Sigmoid colon (tissue), 7 donors: ENCODE data around the gene ZNF716. TPM values are rescaled to one million over a fixed set of nuclear protein-coding genes. Genes with fewer than 3 reads are reported as not detected.

ENCODE experiments used
- DNase-seq: peaks from one replicate; pipeline ENCODE4 v3.0.0-alpha.2; 2019
- H3K27ac ChIP-seq, 4 donors: fragments of 200-600 bp; sonication (generic); one replicate each; pipeline ENCODE4 v1.5.1; 2016 to 2019; ENCODE audit warnings: mild to moderate bottlenecking in 1 of 4
- H3K27me3 ChIP-seq, 3 donors: fragments of 200-600 bp; sonication (generic); one replicate each; pipeline ENCODE4 v1.5.1; 2019; ENCODE audit warnings: mild to moderate bottlenecking in 1 of 3
- H3K36me3 ChIP-seq, 4 donors: fragments of 200-600 bp; sonication (generic); one replicate each; pipeline ENCODE4 v1.5.1; 2016 to 2019
- H3K4me1 ChIP-seq, 4 donors: fragments of 200-600 bp; sonication (generic); one replicate each; pipeline ENCODE4 v1.5.1; 2017 to 2019
- H3K4me3 ChIP-seq, 4 donors: fragments of 200-600 bp; sonication (generic); one replicate each; pipeline ENCODE4 v1.5.1; 2017 to 2019; ENCODE audit warnings: mild to moderate bottlenecking in 2 of 4, moderate library complexity in 1 of 4
- H3K9me3 ChIP-seq, 4 donors: fragments of 200-600 bp in 3 of 4; sonication (generic) in 3 of 4; one replicate each; pipeline versions ENCODE4 v1.5.1 to v1.6.1; 2013 to 2019
- EP300 ChIP-seq, 4 donors: sonication (generic); formaldehyde crosslinking; IDR thresholded peaks; one replicate each; pipeline ENCODE4 v1.6.1; 2017; ENCODE audit warnings: antibody characterized with exemption in 4 of 4
- POLR2A ChIP-seq, 2 donors: fragments of 450-650 bp; IDR thresholded peaks; one replicate each; pipeline ENCODE4 v1.6.1; 2016; ENCODE audit warnings: antibody characterized with exemption in 2 of 2, mild to moderate bottlenecking in 2 of 2, moderate library complexity in 2 of 2
- POLR2AphosphoS5 ChIP-seq, 4 donors: sonication (generic); formaldehyde crosslinking; IDR thresholded peaks; one replicate each; pipeline ENCODE4 v1.6.1; 2017; ENCODE audit warnings: antibody characterized with exemption in 4 of 4
- WGBS, 2 donors: extraction: QIAGEN DNeasy Blood & Tissue Kit; methylation state at CpG; one replicate each; pipeline ENCODE4 v1.1.7; 2013; 5-methylcytosine and 5-hydroxymethylcytosine counted together
- intact Hi-C: fragments of 100-400 bp; cut with DNase I; formaldehyde crosslinking; loops from one replicate; pipeline ENCODE4 v1.15.1; 2023
- polyA plus RNA-seq, 3 donors: library from polyadenylated mRNA; stranded (reverse); fragments of 200-250 nt; gene quantifications; one replicate each; pipeline ENCODE4 v1.2.3, GENCODE V29; 2013
- total RNA-seq, 4 donors: library from RNA; depleted of rRNA; stranded (reverse); fragments of >200 nt; gene quantifications; one replicate each; pipeline ENCODE4 v1.1.0, GENCODE V29; 2016
- TF ChIP-seq, protein P1 (sequence below), 4 experiments: fragments of 450-650 bp in 3 of 4; fragments of 200-600 bp in 1 of 4; IDR thresholded peaks; one replicate each; pipeline ENCODE4 v1.5.1; 2016 to 2019; ENCODE audit warnings: antibody characterized with exemption in 4 of 4, mild to moderate bottlenecking in 3 of 4, moderate library complexity in 2 of 4
- donor health status: healthy with polysubstance abuse.
- donor health status: Bipolar disorder and iron deficiency.
- donor health status: healthy.

ZNF716 gene
- total and polyA plus RNA-seq, 7 donors, result not detected

- WGBS, 2 donors, result 83 to 88% methylated on average over 8 of the region's 8 CpGs
- Histone ChIP-seq H3K9me3 (no peaks in the 10 kb centered on the region), H3K27ac (no peak overlapping the region), H3K36me3 (no peaks in the 10 kb centered on the region), H3K4me1 (no peaks in the 10 kb centered on the region), H3K4me3 (no peak overlapping the region), H3K27me3 (no peaks in the 10 kb centered on the region)
- TF ChIP-seq EP300 (IDR thresholded peaks at IDR 0.05), result no peak
- TF ChIP-seq, protein P1, sequence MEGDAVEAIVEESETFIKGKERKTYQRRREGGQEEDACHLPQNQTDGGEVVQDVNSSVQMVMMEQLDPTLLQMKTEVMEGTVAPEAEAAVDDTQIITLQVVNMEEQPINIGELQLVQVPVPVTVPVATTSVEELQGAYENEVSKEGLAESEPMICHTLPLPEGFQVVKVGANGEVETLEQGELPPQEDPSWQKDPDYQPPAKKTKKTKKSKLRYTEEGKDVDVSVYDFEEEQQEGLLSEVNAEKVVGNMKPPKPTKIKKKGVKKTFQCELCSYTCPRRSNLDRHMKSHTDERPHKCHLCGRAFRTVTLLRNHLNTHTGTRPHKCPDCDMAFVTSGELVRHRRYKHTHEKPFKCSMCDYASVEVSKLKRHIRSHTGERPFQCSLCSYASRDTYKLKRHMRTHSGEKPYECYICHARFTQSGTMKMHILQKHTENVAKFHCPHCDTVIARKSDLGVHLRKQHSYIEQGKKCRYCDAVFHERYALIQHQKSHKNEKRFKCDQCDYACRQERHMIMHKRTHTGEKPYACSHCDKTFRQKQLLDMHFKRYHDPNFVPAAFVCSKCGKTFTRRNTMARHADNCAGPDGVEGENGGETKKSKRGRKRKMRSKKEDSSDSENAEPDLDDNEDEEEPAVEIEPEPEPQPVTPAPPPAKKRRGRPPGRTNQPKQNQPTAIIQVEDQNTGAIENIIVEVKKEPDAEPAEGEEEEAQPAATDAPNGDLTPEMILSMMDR (IDR thresholded peaks at IDR 0.05), result no peak
- TF ChIP-seq POLR2A (IDR thresholded peaks at IDR 0.05), result no peak
- TF ChIP-seq POLR2AphosphoS5 (IDR thresholded peaks at IDR 0.05), result no peak
- DNase-seq, result peak; percentile 53
- intact Hi-C loops, result no loop called here
Observed at GRCh38 chr7:57416601-57417358, 33.2 kb upstream of the ZNF716 start.

GRCh38 chr7:57417736-57418135 lies 32.2 kb upstream of the ZNF716 start:
- no peaks in the 10 kb centered on the region for H3K9me3 ChIP-seq
- DNase-seq, result peak; percentile 47
- TF ChIP-seq EP300 (IDR thresholded peaks at IDR 0.05), result no peak
- no peaks in the 10 kb centered on the region for H3K4me1 ChIP-seq
- no peak overlapping the region for H3K4me3 ChIP-seq
- H3K27me3 ChIP-seq, result no peaks in the 10 kb centered on the region
- no peaks in the 10 kb centered on the region for H3K36me3 ChIP-seq
- no peak overlapping the region for H3K27ac ChIP-seq
- intact Hi-C loops, result no loop called here
- 54 to 62% methylated on average over 3 of the region's 3 CpGs for WGBS, 2 donors

- no peak overlapping the region for H3K27ac ChIP-seq
- H3K27me3 ChIP-seq, result peaks cover 0 to 8% (median 0%) of the 10 kb centered on the region in 3 donors
- H3K4me1 ChIP-seq, result no peaks in the 10 kb centered on the region
- WGBS, 2 donors, result 59 to 60% methylated on average over 3 of the region's 3 CpGs
- intact Hi-C loops, result no loop called here
- H3K9me3 ChIP-seq, result peaks cover 0 to 14% (median 0%) of the 10 kb centered on the region in 4 donors
- no peak for DNase-seq
- TF ChIP-seq, protein P1 (IDR thresholded peaks at IDR 0.05), result no peak
- TF ChIP-seq POLR2AphosphoS5 (IDR thresholded peaks at IDR 0.05), result no peak
- TF ChIP-seq POLR2A (IDR thresholded peaks at IDR 0.05), result no peak
- no peak for TF ChIP-seq EP300 (IDR thresholded peaks at IDR 0.05)
- no peaks in the 10 kb centered on the region for H3K36me3 ChIP-seq
- no peak overlapping the region for H3K4me3 ChIP-seq
Observed at GRCh38 chr7:57423768-57424167, 26.2 kb upstream of the ZNF716 start.

GRCh38 chr7:57424515-57425238 lies 25.3 kb upstream of the ZNF716 start:
- H3K4me3 ChIP-seq, result no peak overlapping the region
- H3K27ac ChIP-seq, result no peak overlapping the region
- TF ChIP-seq, protein P1 (IDR thresholded peaks at IDR 0.05), result no peak
- TF ChIP-seq POLR2AphosphoS5 (IDR thresholded peaks at IDR 0.05) (no peak), EP300 (IDR thresholded peaks at IDR 0.05) (no peak), POLR2A (IDR thresholded peaks at IDR 0.05) (no peak)
- intact Hi-C loops, result no loop called here
- peaks cover 0 to 14% (median 0%) of the 10 kb centered on the region in 4 donors for H3K9me3 ChIP-seq
- no peaks in the 10 kb centered on the region for H3K4me1 ChIP-seq
- peaks cover 0 to 8% (median 0%) of the 10 kb centered on the region in 3 donors for H3K27me3 ChIP-seq
- WGBS, 2 donors, result 69 to 81% methylated on average over 89 of the region's 89 CpGs
- DNase-seq, result peak; percentile 54
- H3K36me3 ChIP-seq, result no peaks in the 10 kb centered on the region

- Histone ChIP-seq H3K36me3 (no peaks in the 10 kb centered on the region), H3K27ac (no peak overlapping the region), H3K4me3 (no peak overlapping the region), H3K27me3 (peaks cover 0 to 8% (median 0%) of the 10 kb centered on the region in 3 donors), H3K9me3 (peaks cover 0 to 14% (median 0%) of the 10 kb centered on the region in 4 donors), H3K4me1 (no peaks in the 10 kb centered on the region)
- intact Hi-C loops, result no loop called here
- 79 to 85% methylated on average over 39 of the region's 39 CpGs for WGBS, 2 donors
- TF ChIP-seq POLR2AphosphoS5 (IDR thresholded peaks at IDR 0.05), result no peak
- no peak for TF ChIP-seq EP300 (IDR thresholded peaks at IDR 0.05)
- TF ChIP-seq, protein P1 (IDR thresholded peaks at IDR 0.05), result no peak
- no peak for TF ChIP-seq POLR2A (IDR thresholded peaks at IDR 0.05)
- no peak for DNase-seq
Observed at GRCh38 chr7:57425239-57425944, 24.6 kb upstream of the ZNF716 start.
